ENCODE measurements around the gene ADAMTS6.

- TF ChIP-seq, protein P1, sequence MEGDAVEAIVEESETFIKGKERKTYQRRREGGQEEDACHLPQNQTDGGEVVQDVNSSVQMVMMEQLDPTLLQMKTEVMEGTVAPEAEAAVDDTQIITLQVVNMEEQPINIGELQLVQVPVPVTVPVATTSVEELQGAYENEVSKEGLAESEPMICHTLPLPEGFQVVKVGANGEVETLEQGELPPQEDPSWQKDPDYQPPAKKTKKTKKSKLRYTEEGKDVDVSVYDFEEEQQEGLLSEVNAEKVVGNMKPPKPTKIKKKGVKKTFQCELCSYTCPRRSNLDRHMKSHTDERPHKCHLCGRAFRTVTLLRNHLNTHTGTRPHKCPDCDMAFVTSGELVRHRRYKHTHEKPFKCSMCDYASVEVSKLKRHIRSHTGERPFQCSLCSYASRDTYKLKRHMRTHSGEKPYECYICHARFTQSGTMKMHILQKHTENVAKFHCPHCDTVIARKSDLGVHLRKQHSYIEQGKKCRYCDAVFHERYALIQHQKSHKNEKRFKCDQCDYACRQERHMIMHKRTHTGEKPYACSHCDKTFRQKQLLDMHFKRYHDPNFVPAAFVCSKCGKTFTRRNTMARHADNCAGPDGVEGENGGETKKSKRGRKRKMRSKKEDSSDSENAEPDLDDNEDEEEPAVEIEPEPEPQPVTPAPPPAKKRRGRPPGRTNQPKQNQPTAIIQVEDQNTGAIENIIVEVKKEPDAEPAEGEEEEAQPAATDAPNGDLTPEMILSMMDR (IDR thresholded peaks at IDR 0.05 in 4 of 5, conservative IDR thresholded peaks at IDR 0.05 in 1 of 5) = no peak
- no peak for TF ChIP-seq POLR2A (IDR thresholded peaks at IDR 0.05)
These were observed 181.9 kb downstream of the ADAMTS6 start for GRCh38 chr5:65299861-65300260.
